Neural cell (in vitro differentiated cells): Measurements from ENCODE around the gene LMAN2.

Experiments used
- EZH2 ChIP-seq: fragments of 200-600, 300-800 bp; shearing (Covaris generic), sonication (generic); IDR thresholded peaks from 2 replicates; pipeline ENCODE4 v1.6.1; 2014; ENCODE audit warnings: antibody characterized with exemption, low read length, borderline replicate concordance, mild to moderate bottlenecking; ENCODE audit not compliant: insufficient read depth, poor library complexity, severe bottlenecking
- TF ChIP-seq, protein P1 (sequence below): IDR thresholded peaks from 2 replicates; pipeline ENCODE4 v1.6.1; 2012; ENCODE audit warnings: borderline replicate concordance

DNA sequence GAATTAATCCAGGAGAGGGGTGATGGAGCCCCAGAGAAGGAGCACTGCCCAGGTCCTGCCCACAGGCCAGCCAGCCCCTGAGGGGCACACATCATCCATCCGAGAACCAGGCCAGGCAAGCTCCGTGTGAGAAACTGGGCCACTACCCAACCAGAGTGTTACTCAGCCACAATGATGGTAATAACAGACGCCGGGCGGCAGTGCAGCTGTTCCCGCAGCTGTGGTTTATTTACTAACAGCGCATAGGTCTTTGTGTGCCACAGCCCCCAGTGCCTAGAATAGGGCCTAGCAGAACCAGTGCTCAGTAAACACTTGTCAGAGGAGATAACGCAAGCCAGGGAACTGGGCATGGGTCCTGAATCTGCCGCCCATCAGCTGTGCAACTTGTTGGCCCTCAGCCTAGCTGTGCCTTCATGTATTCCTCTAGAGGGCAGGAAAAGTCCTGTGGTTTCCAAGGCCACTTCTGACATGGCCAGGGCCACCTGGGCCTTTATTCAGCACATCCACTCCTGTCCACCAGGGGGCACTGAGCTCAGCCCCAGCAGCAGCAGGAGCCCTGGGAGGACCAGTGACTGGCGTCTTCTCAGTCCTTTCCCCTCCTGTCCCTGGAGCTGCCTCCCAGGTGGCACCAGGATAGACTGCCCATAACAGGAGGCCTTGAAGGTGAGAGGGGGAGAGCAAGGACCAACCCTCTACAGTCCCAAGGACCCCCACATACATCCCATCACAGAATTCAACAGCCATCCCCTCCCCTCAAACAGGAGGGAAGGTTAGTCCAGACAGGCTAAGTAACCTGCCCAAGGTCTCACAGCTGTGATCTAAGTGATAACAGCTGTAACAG lies 41.9 kb downstream of the LMAN2 start:
- TF ChIP-seq, protein P1, sequence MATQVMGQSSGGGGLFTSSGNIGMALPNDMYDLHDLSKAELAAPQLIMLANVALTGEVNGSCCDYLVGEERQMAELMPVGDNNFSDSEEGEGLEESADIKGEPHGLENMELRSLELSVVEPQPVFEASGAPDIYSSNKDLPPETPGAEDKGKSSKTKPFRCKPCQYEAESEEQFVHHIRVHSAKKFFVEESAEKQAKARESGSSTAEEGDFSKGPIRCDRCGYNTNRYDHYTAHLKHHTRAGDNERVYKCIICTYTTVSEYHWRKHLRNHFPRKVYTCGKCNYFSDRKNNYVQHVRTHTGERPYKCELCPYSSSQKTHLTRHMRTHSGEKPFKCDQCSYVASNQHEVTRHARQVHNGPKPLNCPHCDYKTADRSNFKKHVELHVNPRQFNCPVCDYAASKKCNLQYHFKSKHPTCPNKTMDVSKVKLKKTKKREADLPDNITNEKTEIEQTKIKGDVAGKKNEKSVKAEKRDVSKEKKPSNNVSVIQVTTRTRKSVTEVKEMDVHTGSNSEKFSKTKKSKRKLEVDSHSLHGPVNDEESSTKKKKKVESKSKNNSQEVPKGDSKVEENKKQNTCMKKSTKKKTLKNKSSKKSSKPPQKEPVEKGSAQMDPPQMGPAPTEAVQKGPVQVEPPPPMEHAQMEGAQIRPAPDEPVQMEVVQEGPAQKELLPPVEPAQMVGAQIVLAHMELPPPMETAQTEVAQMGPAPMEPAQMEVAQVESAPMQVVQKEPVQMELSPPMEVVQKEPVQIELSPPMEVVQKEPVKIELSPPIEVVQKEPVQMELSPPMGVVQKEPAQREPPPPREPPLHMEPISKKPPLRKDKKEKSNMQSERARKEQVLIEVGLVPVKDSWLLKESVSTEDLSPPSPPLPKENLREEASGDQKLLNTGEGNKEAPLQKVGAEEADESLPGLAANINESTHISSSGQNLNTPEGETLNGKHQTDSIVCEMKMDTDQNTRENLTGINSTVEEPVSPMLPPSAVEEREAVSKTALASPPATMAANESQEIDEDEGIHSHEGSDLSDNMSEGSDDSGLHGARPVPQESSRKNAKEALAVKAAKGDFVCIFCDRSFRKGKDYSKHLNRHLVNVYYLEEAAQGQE: no peak
- TF ChIP-seq EZH2: no peak
